Ectodermal cell (in vitro differentiated cells): ENCODE results near the gene DNAJC15.
"Not testable (repeated sequence)": the region's sequence is repeated elsewhere in the genome, so short reads cannot be mapped to it uniquely, and the experiment has no call there.

Source experiments
- H3K27ac ChIP-seq: 2 replicates; pipeline ENCODE4 v1.7.0; 2013; ENCODE audit warnings: mild to moderate bottlenecking, low read depth, low read length; ENCODE audit not compliant: insufficient read depth, poor library complexity, severe bottlenecking
- H3K27me3 ChIP-seq: 2 replicates; pipeline ENCODE4 v1.7.0; 2013; ENCODE audit warnings: mild to moderate bottlenecking, low read length; ENCODE audit not compliant: insufficient read depth, control insufficient read depth, poor library complexity, severe bottlenecking
- H3K36me3 ChIP-seq: one replicate; pipeline ENCODE4 v1.7.0; 2013; ENCODE audit warnings: low read length; ENCODE audit not compliant: control insufficient read depth, insufficient read depth
- H3K4me1 ChIP-seq: one replicate; pipeline ENCODE4 v1.7.0; 2013; ENCODE audit warnings: low read length; ENCODE audit not compliant: control insufficient read depth, insufficient read depth
- H3K4me3 ChIP-seq: 2 replicates; pipeline ENCODE4 v1.7.0; 2013; ENCODE audit warnings: low read depth, low read length, control low read depth; ENCODE audit not compliant: insufficient read depth
- H3K9me3 ChIP-seq: 2 replicates; pipeline ENCODE4 v1.7.0; 2013; ENCODE audit warnings: mild to moderate bottlenecking, low read length, moderate library complexity; ENCODE audit not compliant: control insufficient read depth
- whole genome bisulfite sequencing, 2 experiments: methylation state at CpG; one replicate each; pipeline ENCODE4 v1.1.7; 2013; ENCODE audit warnings: missing lambda C conversion rate in 2 of 2; 5-methylcytosine and 5-hydroxymethylcytosine counted together

Gene DNAJC15

DNA sequence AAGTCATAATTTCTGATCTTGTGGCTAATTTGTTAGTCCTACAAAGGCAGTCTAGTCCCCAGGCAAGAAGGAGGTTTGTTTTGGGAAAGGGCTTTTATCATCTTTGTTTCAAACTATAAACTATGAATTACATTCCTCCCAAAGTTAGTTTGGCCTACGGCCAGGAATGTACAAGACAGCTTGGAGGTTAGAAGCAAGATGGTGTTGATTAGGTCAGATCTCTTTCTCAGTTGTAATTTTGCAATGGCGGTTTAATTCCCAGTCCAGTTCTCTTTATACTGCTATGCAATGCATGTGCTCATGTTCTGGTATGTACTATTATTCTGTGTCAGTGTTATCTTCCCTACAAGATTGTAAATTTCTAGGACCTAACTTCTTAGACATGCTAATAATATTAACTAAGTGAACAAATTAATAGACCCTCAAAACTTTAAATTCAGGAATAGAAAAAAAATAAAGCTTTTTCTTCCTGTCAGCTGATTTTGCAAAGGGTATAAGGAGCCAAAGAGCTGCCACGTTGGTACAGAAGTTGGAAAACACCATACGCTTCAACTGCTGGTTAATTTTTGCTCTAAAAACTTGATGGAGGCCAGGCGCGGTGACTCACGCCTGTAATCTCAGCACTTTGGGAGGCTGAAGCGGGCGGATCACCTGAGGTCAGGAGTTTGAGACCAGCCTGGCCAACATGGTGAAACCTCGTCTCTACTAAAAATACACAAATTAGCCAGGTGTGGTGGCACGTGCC, 1.3 kb upstream of the DNAJC15 start:
- WGBS, 2 experiments: 94 to 95% methylated on average over 11 of the region's 11 CpGs
- Histone ChIP-seq H3K27ac (no peak overlapping the region), H3K4me3 (no peak overlapping the region), H3K27me3 (no peaks in the 10 kb centered on the region), H3K9me3 (no peaks in the 10 kb centered on the region), H3K36me3 (no peaks in the 10 kb centered on the region), H3K4me1 (no peaks in the 10 kb centered on the region)

DNA sequence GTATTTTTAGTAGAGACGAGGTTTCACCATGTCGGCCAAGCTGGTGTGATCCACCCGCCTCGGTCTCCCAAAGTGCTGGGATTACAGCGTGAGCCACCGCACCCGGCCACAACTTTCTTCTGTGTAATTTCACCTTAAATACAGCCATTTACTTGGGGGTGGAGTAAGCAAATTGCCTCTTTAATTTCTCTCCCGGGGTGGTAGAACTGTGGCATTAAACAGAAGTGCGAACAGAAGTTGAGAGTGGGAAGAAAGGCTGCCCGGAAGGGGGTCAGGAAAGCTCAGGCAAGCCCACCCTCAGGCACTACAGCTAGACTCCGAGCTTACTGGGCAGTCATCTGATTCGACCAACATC, 475 bp upstream of the DNAJC15 start:
- H3K9me3 ChIP-seq: no peaks in the 10 kb centered on the region
- no peaks in the 10 kb centered on the region for H3K4me1 ChIP-seq
- H3K4me3 ChIP-seq: peak overlapping the region; percentile 60
- peak overlapping the region; percentile 64 for H3K27ac ChIP-seq
- 45 to 49% methylated on average over 12 of the region's 12 CpGs for WGBS, 2 experiments
- H3K36me3 ChIP-seq: no peaks in the 10 kb centered on the region
- no peaks in the 10 kb centered on the region for H3K27me3 ChIP-seq

DNA sequence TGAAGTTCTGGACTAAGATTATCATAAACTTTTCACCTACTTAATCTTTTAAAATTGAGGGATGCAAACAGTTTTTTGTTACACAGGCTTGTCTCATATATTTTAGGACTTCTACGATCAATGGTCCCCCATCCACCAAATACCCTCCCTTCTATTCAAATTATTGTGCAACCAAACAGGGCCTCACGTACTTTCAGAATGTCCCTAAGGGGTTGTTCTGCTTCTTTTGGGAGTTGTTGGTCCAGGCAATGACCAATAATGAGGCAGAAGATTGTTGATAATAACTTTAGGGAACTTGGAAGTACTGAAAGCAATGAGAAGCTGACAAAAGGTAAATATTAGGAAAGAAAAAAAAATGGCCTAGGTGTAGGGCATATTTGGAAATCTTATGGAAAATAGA, 2.9 kb downstream of the DNAJC15 start:
- Histone ChIP-seq H3K27me3 (no peaks in the 10 kb centered on the region), H3K9me3 (no peaks in the 10 kb centered on the region)

DNA sequence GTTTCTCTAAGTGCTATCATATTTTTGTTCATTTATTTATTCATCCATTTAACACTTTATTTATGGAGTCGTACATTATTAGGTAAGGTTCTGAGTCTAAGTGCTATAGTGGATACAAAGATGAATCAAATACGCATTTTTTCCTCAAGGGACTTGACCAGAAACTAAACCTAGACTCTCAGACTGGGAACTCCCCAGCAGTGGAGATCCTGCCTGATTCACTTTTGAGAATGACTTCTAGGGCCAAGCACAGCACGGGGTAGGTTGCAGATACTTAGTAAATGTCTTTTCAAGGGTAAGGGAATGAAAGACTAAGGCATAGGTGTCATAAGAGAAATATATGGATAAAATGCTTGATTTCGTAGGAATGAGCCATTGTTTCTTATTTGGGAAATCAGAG, 7.2 kb downstream of the DNAJC15 start:
- H3K4me3 ChIP-seq: no peak overlapping the region
- H3K27me3 ChIP-seq: no peaks in the 10 kb centered on the region
- H3K36me3 ChIP-seq: peaks cover 3% of the 10 kb centered on the region
- no peak overlapping the region for H3K27ac ChIP-seq
- no peaks in the 10 kb centered on the region for H3K4me1 ChIP-seq
- WGBS, 2 experiments: 83 to 92% methylated on average over 3 to 4 of the region's 4 CpGs
- H3K9me3 ChIP-seq: no peaks in the 10 kb centered on the region

More for the DNA sequence above, 2.9 kb downstream of the DNAJC15 start:
- WGBS, 2 experiments: 89 to 100% methylated on average over 2 of the region's 2 CpGs
- no peak overlapping the region for H3K27ac ChIP-seq
- H3K4me1 ChIP-seq: no peaks in the 10 kb centered on the region
- H3K36me3 ChIP-seq: no peaks in the 10 kb centered on the region
- no peak overlapping the region for H3K4me3 ChIP-seq

DNA sequence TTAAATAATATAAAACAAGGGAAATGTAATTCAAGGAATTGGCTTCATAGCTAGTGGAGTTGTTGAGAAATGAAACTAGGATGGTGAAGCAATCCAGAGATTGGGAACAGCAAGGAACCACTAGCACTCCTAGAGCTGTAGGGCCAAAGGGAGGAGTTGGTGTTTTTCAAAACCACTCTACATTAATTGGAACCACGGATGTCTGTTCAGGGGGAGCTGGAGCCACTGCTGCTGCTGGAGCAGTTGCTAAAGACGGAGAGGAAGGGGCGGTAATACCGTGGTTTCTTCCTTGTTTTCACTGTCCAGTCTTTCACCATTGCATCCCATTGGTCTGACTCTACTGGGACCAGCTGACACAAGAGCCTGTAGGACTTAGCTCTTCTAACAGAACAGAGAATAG, 8.5 kb downstream of the DNAJC15 start:
- H3K27ac ChIP-seq: no peak overlapping the region
- H3K4me1 ChIP-seq: peaks cover 5% of the 10 kb centered on the region
- 94 to 97% methylated on average over 4 of the region's 4 CpGs for WGBS, 2 experiments
- peaks cover 3% of the 10 kb centered on the region for H3K36me3 ChIP-seq
- no peaks in the 10 kb centered on the region for H3K9me3 ChIP-seq
- H3K27me3 ChIP-seq: no peaks in the 10 kb centered on the region
- H3K4me3 ChIP-seq: no peak overlapping the region

DNA sequence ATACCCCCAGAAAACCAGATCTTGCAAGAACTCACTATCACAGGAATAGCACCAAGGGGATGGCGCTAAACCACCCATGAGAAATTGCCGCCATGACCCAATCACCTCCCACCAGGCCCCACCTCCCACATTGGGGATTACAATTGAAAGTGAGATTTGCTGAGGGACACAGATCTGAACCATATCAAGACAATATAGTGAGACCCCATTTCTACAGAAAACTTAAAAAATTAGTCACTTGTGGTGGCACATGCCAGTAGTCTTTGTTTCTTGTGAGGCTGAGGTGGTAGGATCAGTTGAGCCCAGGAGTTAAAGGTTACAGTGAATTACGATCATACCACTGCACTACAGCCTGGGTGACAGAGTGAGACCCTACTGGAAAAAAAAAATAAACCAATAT, 9.7 kb downstream of the DNAJC15 start:
- 92 to 96% methylated on average over 3 of the region's 3 CpGs for WGBS, 2 experiments
- Histone ChIP-seq H3K27me3 (no peaks in the 10 kb centered on the region), H3K4me3 (no peak overlapping the region), H3K4me1 (peaks cover 7% of the 10 kb centered on the region), H3K27ac (no peak overlapping the region), H3K9me3 (no peaks in the 10 kb centered on the region), H3K36me3 (peaks cover 3% of the 10 kb centered on the region)

DNA sequence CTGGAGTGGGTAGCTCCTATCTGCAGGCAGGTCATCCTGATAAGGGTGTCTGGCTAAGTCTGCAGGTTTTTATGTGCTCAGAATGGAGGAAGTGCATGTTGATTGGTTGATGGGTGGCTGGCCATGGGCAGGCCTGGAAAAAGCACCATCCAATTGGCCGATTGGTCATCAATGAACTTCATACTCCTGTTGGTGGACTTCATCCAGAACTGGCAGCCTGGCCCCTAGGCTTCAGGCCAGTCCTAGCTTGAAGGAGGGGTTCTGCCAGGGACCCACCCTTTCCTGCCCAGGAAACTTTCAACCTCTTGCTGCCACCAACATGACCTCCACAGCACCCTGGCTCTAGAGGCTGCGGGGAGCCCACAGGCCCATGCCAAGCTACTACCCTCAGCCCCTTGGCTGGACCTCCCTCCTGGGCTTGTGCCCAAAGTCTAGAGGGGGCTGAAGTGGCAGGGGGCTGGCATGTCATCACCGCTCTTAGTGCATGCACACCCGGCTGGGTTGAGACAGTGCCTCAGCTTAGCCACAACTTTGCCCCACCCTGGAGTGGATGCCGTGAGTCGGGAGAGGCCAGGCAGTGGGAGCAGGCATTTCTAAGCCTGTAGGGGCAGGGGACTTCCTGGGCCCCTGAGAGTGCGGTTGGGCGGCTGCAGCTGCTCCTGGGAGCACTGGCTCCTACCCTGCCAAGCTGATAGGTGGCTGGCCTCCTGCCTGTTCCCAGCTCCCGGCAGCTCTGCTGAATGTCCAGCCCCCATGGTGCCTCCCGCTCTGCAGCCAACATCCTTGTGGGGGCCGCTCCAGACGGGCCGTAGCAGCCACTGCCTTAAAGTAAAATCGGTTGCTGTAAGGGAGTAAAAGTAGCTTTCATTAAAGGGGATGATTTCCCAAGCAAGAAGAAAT, 13.2 kb downstream of the DNAJC15 start:
- H3K36me3 ChIP-seq: peaks cover 3% of the 10 kb centered on the region
- H3K4me3 ChIP-seq: no peak overlapping the region
- H3K4me1 ChIP-seq: peaks cover 7% of the 10 kb centered on the region
- no peaks in the 10 kb centered on the region for H3K27me3 ChIP-seq
- 86% methylated on average over 14 of the region's 14 CpGs for WGBS, 2 experiments
- no peak overlapping the region for H3K27ac ChIP-seq
- no peaks in the 10 kb centered on the region for H3K9me3 ChIP-seq

DNA sequence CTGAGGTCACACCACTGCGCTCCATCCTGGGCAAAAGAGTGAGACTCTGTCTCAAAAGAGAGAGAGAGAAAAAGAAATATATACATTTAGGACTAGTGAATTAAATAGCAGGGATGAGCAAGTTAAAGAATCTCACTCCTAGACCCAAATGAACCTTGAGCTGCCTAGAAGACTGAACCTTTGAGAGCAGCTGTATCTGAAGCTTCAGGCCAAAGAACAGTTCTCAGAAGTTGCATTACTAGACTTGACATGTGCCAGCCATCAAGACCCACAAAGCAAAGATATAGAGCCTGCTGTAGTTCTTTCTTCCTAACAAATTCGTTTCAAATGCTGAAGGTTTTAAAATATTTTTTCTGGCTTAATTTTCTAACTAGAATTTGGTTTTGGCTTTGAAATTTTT, 16.6 kb downstream of the DNAJC15 start:
- Histone ChIP-seq H3K9me3 (no peaks in the 10 kb centered on the region), H3K4me1 (peaks cover 7% of the 10 kb centered on the region), H3K4me3 (no peak overlapping the region), H3K27me3 (no peaks in the 10 kb centered on the region), H3K36me3 (no peaks in the 10 kb centered on the region), H3K27ac (no peak overlapping the region)
- WGBS, 2 experiments: 93 to 94% methylated on average over 2 of the region's 2 CpGs

DNA sequence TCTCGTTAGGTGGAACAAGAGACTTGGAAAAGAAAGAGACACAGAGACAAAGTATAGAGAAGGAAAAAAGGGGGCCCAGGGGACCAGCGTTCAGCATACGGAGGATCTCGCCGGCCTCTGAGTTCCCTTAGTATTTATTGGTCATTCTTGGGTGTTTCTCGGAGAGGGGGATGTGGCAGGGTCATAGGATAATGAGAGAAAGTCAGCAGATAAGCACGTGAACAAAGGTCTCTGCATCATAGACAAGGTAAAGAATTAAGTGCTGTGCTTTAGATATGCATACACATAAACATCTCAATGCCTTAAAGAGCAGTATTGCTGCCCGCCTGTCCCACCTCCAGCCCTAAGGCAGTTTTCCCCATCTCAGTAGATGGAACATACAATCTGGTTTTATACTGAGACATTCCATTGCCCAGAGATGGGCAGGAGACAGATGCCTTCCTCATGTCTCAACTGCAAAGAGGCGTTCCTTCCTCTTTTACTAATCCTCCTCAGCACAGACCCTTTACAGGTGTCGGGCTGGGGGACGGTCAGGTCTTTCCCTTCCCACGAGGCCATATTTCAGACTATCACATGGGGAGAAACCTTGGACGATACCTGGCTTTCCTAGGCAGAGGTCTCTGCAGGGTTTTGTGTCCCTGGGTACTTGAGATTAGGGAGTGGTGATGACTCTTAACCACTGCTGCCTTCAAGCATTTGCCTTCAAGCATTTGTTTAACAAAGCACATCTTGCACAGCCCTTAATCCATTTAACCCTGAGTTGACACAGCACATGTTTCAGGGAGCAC, 17.4 kb downstream of the DNAJC15 start:
- H3K27me3 ChIP-seq, H3K36me3 ChIP-seq, H3K4me3 ChIP-seq, H3K4me1 ChIP-seq, H3K9me3 ChIP-seq, H3K27ac ChIP-seq: not testable (repeated sequence)
- WGBS, 2 experiments: 71 to 82% methylated on average over 9 to 13 of the region's 13 CpGs
